Peyer's patch (tissue), 4 donors: ENCODE results near the gene SUSD4.

Source experiments
- CTCF ChIP-seq, 6 experiments: fragments of 450-650 bp in 4 of 6; fragments of 200-600 bp in 2 of 6; sonication (generic) in 1 of 6; IDR thresholded peaks; one replicate each; pipeline ENCODE4 v1.5.1; 2017 to 2019; ENCODE audit warnings: antibody characterized with exemption in 6 of 6, mild to moderate bottlenecking in 3 of 6, moderate library complexity in 1 of 6
- POLR2A ChIP-seq, 2 donors: fragments of 450-650 bp; IDR thresholded peaks; one replicate each; pipeline ENCODE4 v1.5.1; 2017; ENCODE audit warnings: antibody characterized with exemption in 2 of 2, mild to moderate bottlenecking in 2 of 2, moderate library complexity in 2 of 2

- no peak for TF ChIP-seq CTCF (IDR thresholded peaks at IDR 0.05)
- TF ChIP-seq POLR2A (IDR thresholded peaks at IDR 0.05) = no peak
Observed at GRCh38 chr1:223209293-223209898, 154.6 kb downstream of the SUSD4 start.
